ENCODE data around the gene PSMD8.

The PSMD8 gene

GRCh38 chr19:38399081-38399480 is 24.7 kb downstream of the PSMD8 start:
- H3K4me3 ChIP-seq (replicated peaks; ENCODE audit: low read depth, low read length): no peak overlapping the region
- no peaks in the 10 kb centered on the region for H3K36me3 ChIP-seq (ENCODE audit: control insufficient read depth, insufficient read depth, low read length)
- TF ChIP-seq CTCF (IDR thresholded peaks at IDR 0.05; ENCODE audit: insufficient read depth, low read length, poor library complexity, severe bottlenecking): no peak
- DNase-seq (ENCODE audit: extremely low read depth, insufficient read length): no peak
- H3K27me3 ChIP-seq (replicated peaks; ENCODE audit: control insufficient read depth, insufficient read depth, low read length): no peaks in the 10 kb centered on the region; the same call in none of the 2 replicates

GRCh38 chr19:38399537-38399936 is 25.2 kb downstream of the PSMD8 start:
- Histone ChIP-seq H3K27me3 (replicated peaks; ENCODE audit: control insufficient read depth, insufficient read depth, low read length) (no peaks in the 10 kb centered on the region; the same call in none of the 2 replicates), H3K36me3 (ENCODE audit: control insufficient read depth, insufficient read depth, low read length) (no peaks in the 10 kb centered on the region), H3K4me3 (replicated peaks; ENCODE audit: low read depth, low read length) (no peak overlapping the region)
- DNase-seq (ENCODE audit: extremely low read depth, insufficient read length): no peak
- no peak for TF ChIP-seq CTCF (IDR thresholded peaks at IDR 0.05; ENCODE audit: insufficient read depth, low read length, poor library complexity, severe bottlenecking)

DNA sequence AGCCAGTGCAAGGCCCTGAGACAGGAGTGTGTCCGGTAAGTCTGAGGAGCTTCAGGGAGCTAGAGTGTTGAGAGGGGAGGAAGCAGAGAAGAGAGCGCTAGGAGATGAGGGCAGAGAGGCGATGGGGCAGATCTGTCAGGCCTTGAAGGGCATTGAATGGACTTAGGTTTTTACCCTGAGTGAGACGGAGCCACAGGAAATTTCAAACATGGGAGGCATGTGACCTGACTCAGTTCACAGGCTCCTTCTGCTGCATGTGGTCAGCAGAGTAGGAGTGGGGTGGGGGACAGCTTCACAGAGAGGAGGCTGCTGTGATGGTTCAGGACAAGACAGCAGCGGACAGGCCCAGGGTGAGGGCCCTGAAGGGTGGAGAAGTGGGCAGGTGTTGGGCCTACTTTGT is 26.0 kb downstream of the PSMD8 start:
- no peak for DNase-seq (ENCODE audit: extremely low read depth, insufficient read length)
- TF ChIP-seq CTCF (IDR thresholded peaks at IDR 0.05; ENCODE audit: insufficient read depth, low read length, poor library complexity, severe bottlenecking): no peak
- H3K4me3 ChIP-seq (replicated peaks; ENCODE audit: low read depth, low read length): no peak overlapping the region
- no peaks in the 10 kb centered on the region; the same call in 1 of the 2 replicates for H3K27me3 ChIP-seq (replicated peaks; ENCODE audit: control insufficient read depth, insufficient read depth, low read length)
- no peaks in the 10 kb centered on the region for H3K36me3 ChIP-seq (ENCODE audit: control insufficient read depth, insufficient read depth, low read length)

- no peaks in the 10 kb centered on the region; the same call in 1 of the 2 replicates for H3K27me3 ChIP-seq (replicated peaks; ENCODE audit: control insufficient read depth, insufficient read depth, low read length)
- H3K4me3 ChIP-seq (replicated peaks; ENCODE audit: low read depth, low read length): no peak overlapping the region
- no peaks in the 10 kb centered on the region for H3K36me3 ChIP-seq (ENCODE audit: control insufficient read depth, insufficient read depth, low read length)
- TF ChIP-seq CTCF (IDR thresholded peaks at IDR 0.05; ENCODE audit: insufficient read depth, low read length, poor library complexity, severe bottlenecking): no peak
- no peak for DNase-seq (ENCODE audit: extremely low read depth, insufficient read length)
Measured at GRCh38 chr19:38401148-38401547, 26.8 kb downstream of the PSMD8 start.

DNA sequence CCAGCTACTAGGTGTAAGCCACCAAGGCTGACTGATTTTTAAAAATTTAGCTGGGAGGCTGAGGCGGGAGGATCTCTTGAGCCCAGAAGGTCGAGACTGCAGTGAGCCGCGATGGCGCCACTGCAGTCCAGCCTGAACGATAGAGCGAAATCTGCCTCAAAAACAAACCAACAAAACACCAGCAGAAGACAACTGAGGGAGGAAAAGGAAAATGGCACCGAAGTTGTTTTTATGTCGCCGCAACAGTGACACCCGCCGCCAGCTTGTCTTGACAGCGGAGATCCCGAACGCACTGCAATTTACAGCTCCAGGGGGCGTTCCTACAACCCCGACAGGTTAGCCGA is 28.2 kb downstream of the PSMD8 start:
- DNase-seq (ENCODE audit: extremely low read depth, insufficient read length): no peak
- Histone ChIP-seq H3K4me3 (replicated peaks; ENCODE audit: low read depth, low read length) (peak overlapping the region; percentile 58), H3K36me3 (ENCODE audit: control insufficient read depth, insufficient read depth, low read length) (peaks cover 3% of the 10 kb centered on the region), H3K27me3 (replicated peaks; ENCODE audit: control insufficient read depth, insufficient read depth, low read length) (no peaks in the 10 kb centered on the region)
- no peak for TF ChIP-seq CTCF (IDR thresholded peaks at IDR 0.05; ENCODE audit: insufficient read depth, low read length, poor library complexity, severe bottlenecking)

GRCh38 chr19:38402967-38403674 is 28.8 kb downstream of the PSMD8 start, which contains the start of gene FAM98C:
Gene FAM98C, plus strand, starts transcription at chr19:38403093. Its CDS starts 61 bp downstream, at chr19:38403154.
- Histone ChIP-seq H3K36me3 (ENCODE audit: control insufficient read depth, insufficient read depth, low read length) (peaks cover 3% of the 10 kb centered on the region), H3K27me3 (replicated peaks; ENCODE audit: control insufficient read depth, insufficient read depth, low read length) (no peaks in the 10 kb centered on the region), H3K4me3 (replicated peaks; ENCODE audit: low read depth, low read length) (peak within 1 kb of the TSS; percentile 67)
- peak; percentile 64 for TF ChIP-seq CTCF (IDR thresholded peaks at IDR 0.05; ENCODE audit: insufficient read depth, low read length, poor library complexity, severe bottlenecking)
- DNase-seq (ENCODE audit: extremely low read depth, insufficient read length): peak; percentile 98

All from GM06990 (cell line).